GM19463 (cell line): ENCODE data around the gene SYNM.

Experiments
- ATAC-seq: cut with Tn5 transposase; IDR thresholded peaks from one replicate; pipeline ENCODE4 v1.9.1; 2021; ENCODE audit warnings: mild to moderate bottlenecking, moderate library complexity; ENCODE audit not compliant: unreplicated experiment

The SYNM gene

DNA sequence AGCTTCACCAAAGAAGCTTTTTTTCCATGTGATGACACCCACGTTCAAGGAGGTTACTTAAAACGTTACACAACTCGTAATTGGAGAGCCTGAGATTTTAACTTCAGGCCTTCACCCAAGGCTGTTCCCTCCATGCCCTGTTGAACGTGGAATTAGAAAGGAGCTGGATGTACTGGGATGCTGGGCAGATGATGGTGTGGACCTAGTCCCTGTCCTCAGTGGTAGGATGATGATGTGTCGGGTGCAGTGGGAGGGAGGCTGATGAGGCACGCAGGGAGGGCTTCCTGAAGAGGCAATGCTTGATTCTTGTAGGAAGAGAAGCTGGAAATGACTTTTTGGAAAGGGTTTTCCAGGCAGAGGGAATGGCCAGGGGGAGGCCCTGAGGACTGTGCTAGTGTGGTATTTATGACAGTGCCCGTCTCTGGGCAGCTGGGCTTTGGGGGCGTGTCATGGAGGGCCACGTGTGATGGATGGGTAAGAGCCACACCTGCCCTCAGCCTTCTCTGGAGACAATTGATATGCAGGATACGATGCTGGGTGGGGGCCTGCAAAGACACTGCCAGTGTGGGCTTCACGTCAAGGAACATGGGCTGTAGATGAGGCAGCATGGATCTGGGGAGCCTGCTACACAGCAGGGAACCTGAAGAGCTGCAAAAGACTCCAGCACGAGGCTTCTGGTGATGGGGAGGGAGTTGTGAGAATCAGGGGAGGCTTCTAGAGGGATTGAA, 15.3 kb downstream of the SYNM start:
- ATAC-seq: no peak

DNA sequence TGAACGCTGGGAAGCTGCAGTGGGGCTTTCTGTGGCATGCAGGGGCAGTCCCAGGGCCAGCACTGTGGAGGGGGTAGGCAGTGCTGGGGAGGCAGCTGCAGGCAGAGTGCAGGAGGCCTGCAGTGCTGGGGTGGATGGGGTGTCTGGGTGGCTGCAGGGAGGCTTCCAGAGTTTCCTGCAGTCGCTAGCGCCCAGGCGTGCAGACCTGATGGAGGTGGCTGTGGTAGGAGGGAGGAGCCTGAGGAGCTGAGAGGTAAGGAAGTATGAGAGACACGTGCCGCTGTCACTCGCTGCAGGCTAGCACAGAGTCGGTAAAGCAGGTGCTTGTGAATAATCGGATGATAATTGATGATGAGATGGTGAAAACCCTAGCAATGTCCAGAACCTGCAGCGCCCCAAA, 16.3 kb downstream of the SYNM start:
- no peak for ATAC-seq

DNA sequence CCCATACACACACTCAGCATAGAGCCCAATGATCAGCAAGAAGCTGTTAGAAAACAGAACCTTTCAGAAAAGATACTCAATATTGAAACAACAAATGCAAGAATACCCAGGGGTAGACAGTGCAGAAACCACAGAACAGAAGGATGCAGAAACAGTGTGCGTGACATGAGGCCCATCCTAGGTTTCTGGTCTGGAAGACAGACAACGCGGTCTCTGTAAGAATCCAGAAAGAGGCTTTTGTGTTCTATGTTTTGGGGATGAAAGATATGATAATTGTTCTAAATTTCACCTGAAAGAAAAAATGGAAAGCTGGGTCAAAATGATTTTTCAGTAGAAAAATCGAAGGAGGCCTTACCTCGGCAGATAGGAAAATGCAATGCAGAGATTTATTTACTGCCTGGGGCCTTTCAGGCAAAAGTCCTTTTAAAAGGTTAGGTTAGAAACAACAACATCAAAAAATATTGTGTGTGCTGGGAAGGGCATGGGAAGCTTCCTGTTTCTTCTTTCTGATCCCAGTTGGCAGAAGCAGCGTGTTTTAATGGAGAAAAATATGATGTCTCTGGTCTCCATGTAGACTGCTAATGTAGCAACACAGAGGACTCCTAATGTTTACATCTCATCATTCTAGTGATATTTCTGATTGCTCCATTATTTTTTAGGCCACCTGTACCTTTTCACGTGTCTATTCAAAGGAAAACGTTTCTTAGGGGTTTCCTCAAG, 17.0 kb downstream of the SYNM start:
- ATAC-seq: no peak

DNA sequence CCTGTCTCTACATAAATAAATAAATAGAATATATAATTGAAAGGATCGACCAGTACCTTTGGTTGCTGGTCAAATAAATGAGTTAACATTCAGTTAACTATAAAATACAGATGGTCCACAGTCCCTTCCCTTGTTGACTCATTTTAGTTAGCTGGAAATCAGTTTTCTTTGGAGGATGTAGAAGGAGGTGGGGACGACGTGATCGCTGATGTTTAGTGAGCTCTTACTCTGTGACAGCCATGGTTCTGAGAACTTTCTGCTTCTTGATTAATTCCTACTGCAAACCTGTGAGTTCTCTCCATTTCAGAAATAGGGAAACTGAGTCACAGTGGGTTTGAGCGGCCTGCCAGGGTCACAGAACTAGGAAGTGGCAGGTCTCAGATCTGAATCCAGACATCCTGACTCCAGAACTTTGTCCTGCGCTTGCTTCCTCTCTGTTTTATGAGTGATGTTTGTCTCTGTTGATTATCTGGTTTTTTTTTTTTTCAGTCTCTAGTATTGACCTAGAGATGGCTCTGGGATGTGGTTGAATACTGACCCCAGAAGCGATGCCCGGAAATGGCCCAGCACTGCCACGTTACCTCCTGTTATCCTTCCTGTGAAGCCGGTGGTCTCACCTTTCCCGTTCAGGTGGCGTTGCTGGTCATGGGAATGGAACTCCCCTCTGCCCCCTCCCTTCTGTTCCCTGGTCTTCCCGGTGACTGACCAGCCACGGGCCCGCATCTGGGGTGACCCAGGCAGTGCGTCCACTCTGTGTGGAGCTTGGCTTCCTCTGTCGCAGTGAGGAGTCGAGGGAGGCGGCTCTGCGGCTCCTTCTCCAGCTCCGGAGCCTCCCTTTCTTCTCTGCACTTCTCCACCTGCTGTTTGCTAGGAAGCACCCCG, 18.2 kb downstream of the SYNM start:
- no peak for ATAC-seq

DNA sequence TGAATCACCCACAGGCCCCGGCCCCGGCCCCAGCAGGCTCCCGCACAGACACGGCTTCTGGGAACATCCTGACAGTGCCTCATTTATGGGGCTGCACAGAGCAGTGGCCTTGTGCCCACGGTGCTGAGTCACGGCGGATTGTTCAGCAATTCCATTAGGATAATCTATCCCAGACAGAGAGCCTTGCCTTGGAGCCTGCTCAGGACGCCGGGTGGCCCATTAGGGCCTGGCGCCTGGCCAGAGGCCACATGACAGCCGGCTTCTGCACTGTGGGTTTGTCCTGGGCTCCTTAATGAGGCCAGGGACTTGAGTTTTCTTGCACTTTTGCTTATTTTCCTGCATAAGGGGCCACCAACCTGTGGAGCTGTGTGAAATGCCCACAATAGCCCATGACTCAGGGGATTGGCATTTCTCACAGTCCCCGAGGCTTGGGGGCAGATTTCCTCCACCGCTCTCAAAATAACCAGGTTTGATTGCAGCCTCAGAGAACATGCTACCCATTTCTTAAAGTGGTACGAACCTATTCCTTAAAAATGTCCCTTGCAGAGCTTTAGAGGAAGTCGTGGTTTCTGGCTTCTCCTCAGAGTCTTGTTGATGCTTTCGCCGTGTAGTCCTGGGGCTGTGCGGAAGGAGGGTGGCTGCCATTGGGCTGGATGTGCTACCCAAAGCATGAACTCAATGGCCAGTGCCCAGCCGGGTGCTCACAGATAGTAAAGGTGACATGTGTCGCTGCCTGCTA, 19.0 kb downstream of the SYNM start:
- ATAC-seq: no peak

DNA sequence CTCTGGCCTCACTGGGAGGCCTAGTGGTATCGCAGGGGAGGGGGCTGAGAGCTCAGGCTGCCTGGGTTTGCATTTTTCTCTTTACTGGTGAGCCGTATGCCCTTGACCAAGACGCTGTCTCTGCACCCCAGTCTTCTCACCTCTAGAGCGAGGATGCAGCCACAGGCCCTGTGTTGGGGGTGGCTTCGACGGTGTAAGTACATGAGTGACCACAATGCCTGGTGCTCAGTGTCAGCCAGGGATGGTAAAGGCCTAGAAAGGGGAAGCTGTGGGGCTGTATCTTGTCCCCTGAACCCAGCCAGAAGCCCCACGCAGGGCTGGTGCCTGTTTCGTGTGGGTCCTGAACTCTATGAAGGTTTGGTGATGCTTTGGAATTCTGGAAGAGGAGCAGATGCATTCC, 19.8 kb downstream of the SYNM start:
- ATAC-seq: no peak

DNA sequence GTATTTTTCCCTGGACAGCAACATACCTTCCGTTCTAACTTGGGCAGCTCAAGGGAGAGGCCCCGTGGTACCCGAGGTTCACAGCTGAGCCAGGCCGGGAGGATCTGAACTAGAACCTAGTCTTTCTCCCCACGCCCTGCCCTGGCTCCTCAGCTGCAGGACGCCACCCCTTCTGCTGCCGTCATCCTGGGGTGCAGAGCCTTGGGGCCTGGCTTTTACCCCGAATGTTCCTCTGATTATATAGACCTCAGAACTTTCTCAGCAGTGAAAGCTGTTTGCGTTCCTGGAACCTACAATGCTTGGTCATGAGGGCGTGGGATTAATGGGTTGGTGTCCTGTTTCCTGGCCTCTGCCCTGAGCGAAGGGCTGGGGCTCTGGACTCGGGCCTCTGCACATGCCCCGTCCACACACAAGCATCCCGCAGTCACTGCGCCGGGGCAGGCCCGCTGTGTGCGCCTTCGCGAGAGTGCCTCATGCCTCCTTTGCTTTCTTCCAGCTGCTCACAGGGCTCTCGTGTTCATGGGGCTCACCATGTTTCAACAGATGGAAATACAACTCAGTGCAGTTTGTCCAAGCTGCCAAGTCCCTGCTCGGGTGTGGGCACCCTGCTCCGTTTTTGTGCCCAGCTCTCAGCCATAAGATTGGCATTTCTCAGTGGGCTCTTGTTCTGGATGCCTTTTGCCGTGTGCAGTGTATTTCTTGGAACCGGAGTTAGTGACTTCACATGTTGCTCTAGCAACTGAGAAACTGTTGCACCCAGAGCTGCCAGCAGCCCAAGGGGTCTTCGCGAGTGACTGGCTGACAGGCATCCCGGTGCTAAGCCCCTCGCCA, 20.4 kb downstream of the SYNM start:
- ATAC-seq: no peak

DNA sequence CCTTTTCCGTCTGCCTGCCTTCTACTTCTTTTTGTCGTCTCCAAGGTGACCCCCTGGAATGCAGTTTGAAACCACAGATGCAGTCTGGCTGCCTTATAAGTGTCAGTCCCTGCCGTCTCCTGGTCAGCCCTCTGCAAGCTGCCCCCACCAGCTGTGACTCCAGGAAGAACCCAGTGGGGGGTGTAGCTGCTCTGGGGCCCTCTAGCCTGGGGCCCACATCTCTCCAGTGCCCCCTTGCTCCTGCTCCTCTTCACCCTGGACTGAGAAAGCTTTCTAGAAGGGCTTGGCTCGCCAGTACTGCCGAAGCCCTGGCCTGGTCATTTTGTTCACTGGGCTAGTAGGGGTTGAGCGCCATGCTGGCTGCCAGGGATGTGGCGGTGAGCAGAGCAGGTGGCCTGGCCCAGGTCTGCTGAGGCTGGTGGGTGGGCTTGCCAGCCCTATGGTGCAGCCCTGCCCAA, 21.3 kb downstream of the SYNM start:
- no peak for ATAC-seq

DNA sequence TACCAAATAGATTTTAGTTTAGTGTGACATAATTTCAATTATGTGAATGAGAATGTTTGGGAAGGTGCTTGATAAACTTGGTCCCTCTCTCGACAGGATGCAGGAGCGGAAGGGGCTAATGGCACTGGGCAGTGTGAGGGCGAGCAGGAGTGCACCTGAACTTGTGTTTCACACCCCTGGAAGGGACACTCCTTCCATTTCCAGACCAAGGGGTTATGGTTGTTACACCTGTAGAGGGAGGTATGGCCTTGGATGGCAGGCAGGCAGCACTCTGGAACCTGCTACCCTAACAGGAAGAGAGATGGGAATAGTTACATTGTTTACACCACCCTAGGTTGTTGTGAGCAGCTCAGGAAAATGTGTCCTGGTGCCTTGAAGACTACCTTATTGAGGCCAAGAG, 22.1 kb downstream of the SYNM start:
- ATAC-seq: no peak

DNA sequence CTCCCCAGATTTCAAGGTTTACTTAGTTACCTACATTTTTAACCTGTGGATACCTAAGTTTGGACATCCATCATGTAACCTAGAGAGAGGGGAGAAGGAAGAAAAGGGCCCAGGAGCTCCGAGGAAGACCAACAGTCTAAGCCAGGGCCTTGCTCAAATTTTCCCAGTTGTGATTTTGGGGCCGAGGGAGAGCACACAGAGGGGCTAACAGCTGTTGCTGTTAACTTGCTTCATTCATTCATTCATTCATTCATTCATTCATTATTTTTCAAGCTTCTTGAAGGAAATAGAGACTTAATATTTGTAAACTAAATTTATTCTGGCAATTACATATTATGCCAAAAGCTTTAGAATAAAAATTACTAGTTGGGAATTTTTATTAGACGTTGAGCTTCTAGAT, 22.9 kb downstream of the SYNM start:
- ATAC-seq: no peak

DNA sequence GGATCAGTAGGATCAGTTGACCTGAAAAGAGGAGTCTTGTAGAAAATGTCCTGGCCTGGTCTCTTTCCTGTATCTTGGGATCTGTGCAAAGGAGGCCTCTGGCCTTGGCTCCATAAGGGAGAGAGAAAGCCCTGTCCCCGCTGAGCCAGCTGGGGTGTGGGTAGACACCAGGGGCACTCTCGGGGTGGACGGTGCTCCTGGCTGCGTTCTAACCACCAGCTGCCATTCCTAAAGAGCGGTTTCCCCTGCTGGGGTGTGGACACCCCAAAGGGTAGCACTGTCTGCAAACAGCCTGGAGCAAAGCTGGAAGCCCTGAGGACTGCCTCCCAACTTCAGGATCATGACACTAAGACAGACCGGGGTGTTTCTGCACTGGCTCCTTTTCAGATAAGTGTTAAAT, 23.5 kb downstream of the SYNM start:
- no peak for ATAC-seq

DNA sequence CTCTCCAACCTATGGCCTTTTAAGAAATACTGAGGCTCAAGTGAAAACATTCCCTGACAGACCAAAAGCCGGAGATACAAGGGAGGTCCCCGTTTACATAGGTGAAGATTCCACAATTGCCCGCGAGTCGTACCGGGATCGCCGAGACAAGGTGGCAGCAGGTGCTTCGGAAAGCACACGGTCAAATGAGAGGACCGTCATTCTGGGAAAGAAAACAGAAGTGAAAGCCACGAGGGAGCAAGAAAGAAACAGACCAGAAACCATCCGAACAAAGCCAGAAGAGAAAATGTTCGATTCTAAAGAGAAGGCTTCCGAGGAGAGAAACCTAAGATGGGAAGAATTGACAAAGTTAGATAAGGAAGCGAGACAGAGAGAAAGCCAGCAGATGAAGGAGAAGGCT, 24.8 kb downstream of the SYNM start:
- ATAC-seq: no peak

DNA sequence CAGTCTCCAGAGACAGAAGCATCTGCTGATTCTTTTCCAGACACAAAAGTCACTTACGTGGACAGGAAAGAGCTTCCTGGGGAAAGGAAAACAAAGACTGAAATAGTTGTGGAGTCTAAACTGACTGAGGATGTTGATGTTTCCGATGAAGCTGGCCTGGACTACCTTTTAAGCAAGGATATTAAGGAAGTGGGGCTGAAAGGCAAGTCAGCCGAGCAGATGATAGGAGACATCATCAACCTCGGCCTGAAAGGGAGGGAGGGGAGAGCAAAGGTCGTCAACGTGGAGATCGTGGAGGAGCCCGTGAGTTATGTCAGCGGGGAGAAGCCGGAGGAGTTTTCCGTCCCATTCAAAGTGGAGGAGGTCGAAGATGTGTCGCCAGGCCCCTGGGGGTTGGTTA, 25.4 kb downstream of the SYNM start:
- no peak for ATAC-seq

DNA sequence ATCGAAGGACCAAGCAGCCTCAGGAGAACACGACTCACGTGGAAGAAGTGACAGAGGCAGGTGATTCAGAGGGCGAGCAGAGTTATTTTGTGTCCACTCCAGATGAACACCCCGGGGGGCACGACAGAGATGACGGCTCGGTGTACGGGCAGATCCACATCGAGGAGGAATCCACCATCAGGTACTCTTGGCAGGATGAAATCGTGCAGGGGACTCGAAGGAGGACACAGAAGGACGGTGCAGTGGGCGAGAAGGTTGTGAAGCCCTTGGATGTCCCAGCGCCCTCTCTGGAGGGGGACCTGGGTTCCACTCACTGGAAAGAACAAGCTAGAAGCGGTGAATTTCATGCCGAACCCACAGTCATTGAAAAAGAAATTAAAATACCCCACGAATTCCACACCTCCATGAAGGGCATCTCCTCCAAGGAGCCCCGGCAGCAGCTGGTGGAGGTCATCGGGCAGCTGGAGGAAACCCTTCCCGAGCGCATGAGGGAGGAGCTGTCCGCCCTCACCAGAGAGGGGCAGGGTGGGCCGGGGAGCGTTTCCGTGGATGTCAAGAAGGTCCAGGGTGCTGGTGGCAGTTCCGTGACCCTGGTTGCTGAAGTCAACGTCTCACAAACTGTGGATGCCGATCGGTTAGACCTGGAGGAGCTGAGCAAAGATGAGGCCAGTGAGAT, 26.0 kb downstream of the SYNM start:
- no peak for ATAC-seq

DNA sequence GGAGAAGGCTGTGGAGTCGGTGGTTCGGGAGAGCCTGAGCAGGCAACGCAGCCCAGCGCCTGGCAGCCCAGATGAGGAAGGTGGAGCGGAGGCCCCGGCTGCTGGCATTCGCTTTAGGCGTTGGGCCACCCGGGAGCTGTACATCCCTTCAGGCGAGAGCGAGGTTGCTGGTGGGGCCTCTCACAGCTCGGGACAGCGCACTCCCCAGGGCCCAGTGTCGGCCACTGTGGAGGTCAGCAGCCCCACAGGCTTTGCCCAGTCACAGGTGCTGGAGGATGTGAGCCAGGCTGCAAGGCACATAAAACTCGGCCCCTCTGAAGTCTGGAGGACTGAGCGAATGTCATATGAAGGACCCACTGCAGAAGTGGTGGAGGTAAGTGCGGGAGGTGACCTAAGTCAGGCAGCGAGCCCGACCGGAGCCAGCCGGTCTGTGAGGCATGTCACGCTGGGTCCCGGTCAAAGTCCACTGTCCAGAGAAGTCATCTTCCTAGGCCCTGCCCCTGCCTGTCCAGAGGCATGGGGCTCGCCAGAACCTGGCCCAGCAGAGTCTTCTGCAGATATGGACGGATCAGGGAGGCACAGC, 26.7 kb downstream of the SYNM start:
- ATAC-seq: no peak

DNA sequence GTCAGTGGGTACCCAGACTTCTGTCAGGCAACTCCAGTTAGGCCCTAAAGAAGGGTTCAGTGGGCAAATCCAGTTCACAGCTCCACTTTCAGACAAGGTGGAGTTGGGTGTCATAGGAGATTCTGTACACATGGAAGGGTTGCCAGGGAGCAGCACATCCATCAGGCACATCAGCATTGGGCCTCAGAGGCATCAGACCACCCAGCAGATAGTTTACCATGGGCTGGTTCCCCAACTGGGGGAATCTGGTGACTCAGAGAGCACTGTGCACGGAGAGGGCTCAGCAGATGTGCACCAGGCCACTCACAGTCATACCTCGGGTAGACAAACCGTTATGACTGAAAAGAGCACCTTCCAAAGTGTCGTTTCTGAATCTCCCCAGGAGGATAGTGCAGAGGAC, 27.2 kb downstream of the SYNM start:
- ATAC-seq: no peak

DNA sequence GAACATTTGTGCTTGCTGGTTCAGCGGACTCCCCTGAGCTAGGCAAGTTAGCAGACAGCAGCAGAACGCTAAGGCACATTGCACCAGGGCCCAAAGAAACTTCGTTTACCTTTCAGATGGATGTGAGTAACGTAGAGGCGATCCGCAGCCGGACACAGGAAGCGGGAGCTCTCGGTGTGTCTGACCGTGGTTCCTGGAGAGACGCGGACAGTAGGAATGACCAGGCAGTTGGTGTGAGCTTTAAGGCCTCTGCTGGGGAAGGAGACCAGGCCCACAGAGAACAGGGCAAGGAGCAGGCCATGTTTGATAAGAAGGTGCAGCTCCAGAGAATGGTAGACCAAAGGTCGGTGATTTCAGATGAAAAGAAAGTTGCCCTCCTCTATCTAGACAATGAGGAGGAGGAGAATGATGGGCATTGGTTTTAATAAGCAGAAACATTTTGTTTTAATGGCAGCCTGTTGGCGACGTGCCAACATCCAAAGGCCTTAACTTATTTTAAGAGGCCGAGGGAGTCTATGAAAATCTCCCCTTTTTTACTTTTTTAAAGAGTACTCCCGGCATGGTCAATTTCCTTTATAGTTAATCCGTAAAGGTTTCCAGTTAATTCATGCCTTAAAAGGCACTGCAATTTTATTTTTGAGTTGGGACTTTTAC, 27.9 kb downstream of the SYNM start:
- no peak for ATAC-seq

DNA sequence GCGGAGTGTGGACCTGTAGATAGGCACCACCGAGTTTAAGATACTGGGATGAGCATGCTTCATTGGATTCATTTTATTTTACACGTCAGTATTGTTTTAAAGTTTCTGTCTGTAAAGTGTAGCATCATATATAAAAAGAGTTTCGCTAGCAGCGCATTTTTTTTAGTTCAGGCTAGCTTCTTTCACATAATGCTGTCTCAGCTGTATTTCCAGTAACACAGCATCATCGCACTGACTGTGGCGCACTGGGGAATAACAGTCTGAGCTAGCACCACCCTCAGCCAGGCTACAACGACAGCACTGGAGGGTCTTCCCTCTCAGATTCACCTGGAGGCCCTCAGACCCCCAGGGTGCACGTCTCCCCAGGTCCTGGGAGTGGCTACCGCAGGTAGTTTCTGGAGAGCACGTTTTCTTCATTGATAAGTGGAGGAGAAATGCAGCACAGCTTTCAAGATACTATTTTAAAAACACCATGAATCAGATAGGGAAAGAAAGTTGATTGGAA, 29.5 kb downstream of the SYNM start:
- ATAC-seq: no peak
